ENCODE data around the gene PTGES. TPM values are rescaled to one million over a fixed set of nuclear protein-coding genes. Genes with fewer than 3 reads are reported as not detected.

The PTGES gene
- total and polyA plus RNA-seq, 2 experiments from 2014 or later: 2.8 to 3.6 TPM

DNA sequence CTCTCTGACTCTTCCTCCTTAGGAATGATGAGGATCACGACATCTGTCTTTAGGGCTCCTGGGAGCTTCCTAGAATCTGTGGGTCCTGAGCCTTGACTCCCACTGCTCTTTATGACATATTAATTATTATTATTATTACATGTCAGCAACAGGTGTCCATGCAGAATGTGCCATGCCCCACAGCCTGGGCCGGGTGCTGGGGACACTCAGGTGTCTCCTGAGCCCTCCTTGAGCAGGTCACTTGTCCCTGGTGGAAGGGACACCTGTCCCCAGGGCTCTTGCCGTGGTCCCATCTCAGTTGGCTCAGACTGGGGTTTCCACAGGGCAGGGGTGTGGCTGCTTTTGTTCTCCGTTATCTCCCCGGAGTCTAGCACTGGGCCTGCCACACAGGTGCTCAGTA lies 34.2 kb downstream of the PTGES start (continued):
- TF ChIP-seq REST (IDR thresholded peaks at IDR 0.05; ENCODE audit: unreplicated experiment) (no peak), STAT1 (IDR thresholded peaks at IDR 0.05; ENCODE audit: unreplicated experiment) (no peak), JUNB (IDR thresholded peaks at IDR 0.05; ENCODE audit: unreplicated experiment) (no peak), EZH2 (IDR thresholded peaks at IDR 0.05; ENCODE audit: low read depth, unreplicated experiment) (no peak), ZNF331 (CRISPR knock-in tag; IDR thresholded peaks at IDR 0.05; ENCODE audit: low read depth) (no peak)

- H2AFZ ChIP-seq: no peak overlapping the region
- Mint-ChIP-seq H3K36me3 (ENCODE audit: low read depth) (no peaks in the 10 kb centered on the region), H3K4me3 (no peak overlapping the region)
- no peak for TF ChIP-seq EZH2phosphoT487 (IDR thresholded peaks at IDR 0.05; ENCODE audit: unreplicated experiment)
- TF ChIP-seq JUNB (IDR thresholded peaks at IDR 0.05; ENCODE audit: unreplicated experiment): no peak
- no peak for TF ChIP-seq EZH2 (IDR thresholded peaks at IDR 0.05; ENCODE audit: low read depth, unreplicated experiment)
- TF ChIP-seq CREB1 (CRISPR knock-in tag; IDR thresholded peaks at IDR 0.05; ENCODE audit: low read depth): no peak
- TF ChIP-seq ZNF331 (CRISPR knock-in tag; IDR thresholded peaks at IDR 0.05; ENCODE audit: low read depth): no peak
- TF ChIP-seq ZNF114 (CRISPR knock-in tag; IDR thresholded peaks at IDR 0.05): no peak
- TF ChIP-seq, protein P1, sequence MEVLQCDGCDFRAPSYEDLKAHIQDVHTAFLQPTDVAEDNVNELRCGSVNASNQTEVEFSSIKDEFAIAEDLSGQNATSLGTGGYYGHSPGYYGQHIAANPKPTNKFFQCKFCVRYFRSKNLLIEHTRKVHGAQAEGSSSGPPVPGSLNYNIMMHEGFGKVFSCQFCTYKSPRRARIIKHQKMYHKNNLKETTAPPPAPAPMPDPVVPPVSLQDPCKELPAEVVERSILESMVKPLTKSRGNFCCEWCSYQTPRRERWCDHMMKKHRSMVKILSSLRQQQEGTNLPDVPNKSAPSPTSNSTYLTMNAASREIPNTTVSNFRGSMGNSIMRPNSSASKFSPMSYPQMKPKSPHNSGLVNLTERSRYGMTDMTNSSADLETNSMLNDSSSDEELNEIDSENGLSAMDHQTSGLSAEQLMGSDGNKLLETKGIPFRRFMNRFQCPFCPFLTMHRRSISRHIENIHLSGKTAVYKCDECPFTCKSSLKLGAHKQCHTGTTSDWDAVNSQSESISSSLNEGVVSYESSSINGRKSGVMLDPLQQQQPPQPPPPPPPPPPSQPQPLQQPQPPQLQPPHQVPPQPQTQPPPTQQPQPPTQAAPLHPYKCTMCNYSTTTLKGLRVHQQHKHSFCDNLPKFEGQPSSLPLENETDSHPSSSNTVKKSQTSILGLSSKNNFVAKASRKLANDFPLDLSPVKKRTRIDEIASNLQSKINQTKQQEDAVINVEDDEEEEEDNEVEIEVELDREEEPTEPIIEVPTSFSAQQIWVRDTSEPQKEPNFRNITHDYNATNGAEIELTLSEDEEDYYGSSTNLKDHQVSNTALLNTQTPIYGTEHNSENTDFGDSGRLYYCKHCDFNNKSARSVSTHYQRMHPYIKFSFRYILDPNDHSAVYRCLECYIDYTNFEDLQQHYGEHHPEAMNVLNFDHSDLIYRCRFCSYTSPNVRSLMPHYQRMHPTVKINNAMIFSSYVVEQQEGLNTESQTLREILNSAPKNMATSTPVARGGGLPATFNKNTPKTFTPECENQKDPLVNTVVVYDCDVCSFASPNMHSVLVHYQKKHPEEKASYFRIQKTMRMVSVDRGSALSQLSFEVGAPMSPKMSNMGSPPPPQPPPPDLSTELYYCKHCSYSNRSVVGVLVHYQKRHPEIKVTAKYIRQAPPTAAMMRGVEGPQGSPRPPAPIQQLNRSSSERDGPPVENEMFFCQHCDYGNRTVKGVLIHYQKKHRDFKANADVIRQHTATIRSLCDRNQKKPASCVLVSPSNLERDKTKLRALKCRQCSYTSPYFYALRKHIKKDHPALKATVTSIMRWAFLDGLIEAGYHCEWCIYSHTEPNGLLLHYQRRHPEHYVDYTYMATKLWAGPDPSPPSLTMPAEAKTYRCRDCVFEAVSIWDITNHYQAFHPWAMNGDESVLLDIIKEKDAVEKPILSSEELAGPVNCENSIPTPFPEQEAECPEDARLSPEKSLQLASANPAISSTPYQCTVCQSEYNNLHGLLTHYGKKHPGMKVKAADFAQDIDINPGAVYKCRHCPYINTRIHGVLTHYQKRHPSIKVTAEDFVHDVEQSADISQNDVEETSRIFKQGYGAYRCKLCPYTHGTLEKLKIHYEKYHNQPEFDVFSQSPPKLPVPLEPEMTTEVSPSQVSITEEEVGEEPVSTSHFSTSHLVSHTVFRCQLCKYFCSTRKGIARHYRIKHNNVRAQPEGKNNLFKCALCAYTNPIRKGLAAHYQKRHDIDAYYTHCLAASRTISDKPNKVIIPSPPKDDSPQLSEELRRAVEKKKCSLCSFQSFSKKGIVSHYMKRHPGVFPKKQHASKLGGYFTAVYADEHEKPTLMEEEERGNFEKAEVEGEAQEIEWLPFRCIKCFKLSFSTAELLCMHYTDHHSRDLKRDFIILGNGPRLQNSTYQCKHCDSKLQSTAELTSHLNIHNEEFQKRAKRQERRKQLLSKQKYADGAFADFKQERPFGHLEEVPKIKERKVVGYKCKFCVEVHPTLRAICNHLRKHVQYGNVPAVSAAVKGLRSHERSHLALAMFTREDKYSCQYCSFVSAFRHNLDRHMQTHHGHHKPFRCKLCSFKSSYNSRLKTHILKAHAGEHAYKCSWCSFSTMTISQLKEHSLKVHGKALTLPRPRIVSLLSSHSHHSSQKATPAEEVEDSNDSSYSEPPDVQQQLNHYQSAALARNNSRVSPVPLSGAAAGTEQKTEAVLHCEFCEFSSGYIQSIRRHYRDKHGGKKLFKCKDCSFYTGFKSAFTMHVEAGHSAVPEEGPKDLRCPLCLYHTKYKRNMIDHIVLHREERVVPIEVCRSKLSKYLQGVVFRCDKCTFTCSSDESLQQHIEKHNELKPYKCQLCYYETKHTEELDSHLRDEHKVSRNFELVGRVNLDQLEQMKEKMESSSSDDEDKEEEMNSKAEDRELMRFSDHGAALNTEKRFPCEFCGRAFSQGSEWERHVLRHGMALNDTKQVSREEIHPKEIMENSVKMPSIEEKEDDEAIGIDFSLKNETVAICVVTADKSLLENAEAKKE (CRISPR knock-in tag; IDR thresholded peaks at IDR 0.05): no peak
- no peak for TF ChIP-seq STAT1 (IDR thresholded peaks at IDR 0.05; ENCODE audit: unreplicated experiment)
- no peak for TF ChIP-seq POLR2AphosphoS5 (IDR thresholded peaks at IDR 0.05; ENCODE audit: low read depth)
- TF ChIP-seq NANOG (IDR thresholded peaks at IDR 0.05; ENCODE audit: borderline replicate concordance): no peak
- no peak for TF ChIP-seq CTCF (conservative IDR thresholded peaks at IDR 0.05; ENCODE audit: low read depth in 2 of 2)
Measured at GRCh38 chr9:129717991-129718390, 34.9 kb downstream of the PTGES start.

More at GRCh38 chr9:129717991-129718390, 34.9 kb downstream of the PTGES start:
- H3K4me1 ChIP-seq (ENCODE audit: insufficient read depth): peaks cover 1% of the 10 kb centered on the region; the same call in 1 of the 2 replicates
- no peaks in the 10 kb centered on the region for H3K79me2 ChIP-seq (replicated peaks; ENCODE audit: insufficient read depth)
- no peaks in the 10 kb centered on the region for H3K36me3 ChIP-seq (ENCODE audit: insufficient read depth)
- H3K27ac ChIP-seq (ENCODE audit: low read depth): no peak overlapping the region
- H3F3A ChIP-seq (replicated peaks; ENCODE audit: low read depth): no peaks in the 10 kb centered on the region
- no peak overlapping the region for H3K4me3 ChIP-seq
- no peaks in the 10 kb centered on the region for H4K20me1 ChIP-seq (replicated peaks; ENCODE audit: insufficient read depth)
- no peaks in the 10 kb centered on the region for H3K9me2 ChIP-seq (ENCODE audit: insufficient read depth)
- Mint-ChIP-seq H3K27me3 (ENCODE audit: insufficient read depth, low read depth, poor library complexity) (peaks cover 11% of the 10 kb centered on the region), H3K4me1 (peaks cover 3% of the 10 kb centered on the region; the same call in 1 of the 3 replicates), H3K9me3 (no peaks in the 10 kb centered on the region; the same call in 2 of the 3 replicates), H3K27ac (no peak overlapping the region)
- H3K27me3 ChIP-seq (ENCODE audit: insufficient read depth): no peaks in the 10 kb centered on the region
- H3K4me2 ChIP-seq: no peak overlapping the region
- DNase-seq (ENCODE audit: low spot score) (no peak), ATAC-seq (no peak)

Measured in GM23338 (cell line).